Skeletal muscle cell (primary cell): ENCODE results near the gene LRRC53.

Experiments
- DNase-seq: peaks from one replicate; pipeline ENCODE4 v3.0.0-alpha.2; 2010; ENCODE audit warnings: low read depth
- H3K4me3 ChIP-seq: 2 replicates; pipeline ENCODE4 v1.5.1; 2011; ENCODE audit warnings: low read depth, mild to moderate bottlenecking, control low read depth, low read length, moderate library complexity

LRRC53 gene

DNA sequence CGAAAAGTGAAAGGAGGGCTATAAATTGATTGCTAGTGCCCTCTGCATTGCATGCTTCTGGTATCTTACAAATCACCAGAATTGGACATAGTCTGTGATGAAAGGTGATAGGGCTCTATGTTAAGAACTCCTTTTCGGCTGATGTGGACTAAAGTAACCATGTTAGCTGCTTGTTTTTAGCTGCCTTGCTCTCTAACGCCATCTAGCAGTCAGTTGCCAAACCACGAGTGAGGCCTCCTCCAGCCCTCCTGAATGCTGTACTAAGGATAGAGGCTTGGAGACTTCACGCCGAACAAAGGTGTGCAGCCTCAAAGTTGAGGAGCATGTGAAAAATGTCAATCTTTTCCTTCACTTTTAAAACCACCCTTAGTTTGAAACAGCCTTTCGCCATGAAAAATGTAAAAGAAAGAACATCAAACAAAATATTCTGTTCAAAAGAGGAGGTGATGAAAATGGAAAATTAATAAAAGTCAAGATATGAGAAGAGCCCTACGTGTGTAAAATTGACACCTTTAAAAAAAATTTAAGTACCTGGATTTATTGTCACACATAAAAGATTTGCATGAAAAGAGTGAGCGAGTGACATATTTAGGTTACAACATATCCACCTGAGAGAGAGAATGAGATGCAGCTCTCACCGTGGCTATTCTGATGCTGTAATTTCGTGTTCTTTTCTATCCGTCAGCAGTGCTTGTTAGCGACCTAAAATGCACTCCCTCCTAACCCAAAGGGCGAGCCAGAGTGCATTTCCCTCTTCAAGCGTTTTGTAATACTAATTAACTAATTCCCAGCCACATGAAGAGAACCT lies 8.1 kb downstream of the LRRC53 start:
- H3K4me3 ChIP-seq: no peak overlapping the region
- peak; percentile 9 for DNase-seq

- no peak overlapping the region for H3K4me3 ChIP-seq
- DNase-seq: no peak
Observed at GRCh38 chr1:74502858-74503257, 9.6 kb downstream of the LRRC53 start.

- no peak overlapping the region for H3K4me3 ChIP-seq
- DNase-seq: peak; percentile 15
Observed at GRCh38 chr1:74502432-74502831, 10.0 kb downstream of the LRRC53 start.

DNA sequence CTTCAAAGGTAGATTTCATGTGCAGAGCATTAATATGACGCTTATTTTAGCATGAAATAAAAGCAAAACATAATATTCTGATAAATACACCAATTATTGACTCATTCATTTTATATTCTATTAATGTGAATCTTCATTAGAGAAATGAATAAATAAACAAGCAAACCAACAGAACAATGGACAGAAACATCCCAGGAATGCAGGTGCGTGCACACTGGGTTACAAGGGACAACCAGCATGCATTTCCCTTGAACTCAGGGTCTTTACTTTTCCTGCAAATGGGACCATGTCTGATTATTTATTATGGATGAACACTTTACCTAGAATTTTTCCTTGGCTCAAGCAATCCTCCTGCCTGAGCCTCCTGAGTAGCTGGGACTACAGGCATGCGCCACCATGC lies 13.5 kb downstream of the LRRC53 start:
- H3K4me3 ChIP-seq: no peak overlapping the region
- DNase-seq: no peak

- DNase-seq: no peak
- H3K4me3 ChIP-seq: no peak overlapping the region
Observed at GRCh38 chr1:74496669-74497068, 15.7 kb downstream of the LRRC53 start.

GRCh38 chr1:74486036-74486435 lies 26.4 kb downstream of the LRRC53 start:
- DNase-seq: no peak
- H3K4me3 ChIP-seq: no peak overlapping the region

- DNase-seq: no peak
- no peak overlapping the region for H3K4me3 ChIP-seq
Observed at GRCh38 chr1:74485622-74486021, 26.8 kb downstream of the LRRC53 start.

GRCh38 chr1:74481607-74482006 lies 30.8 kb downstream of the LRRC53 start:
- DNase-seq: no peak
- H3K4me3 ChIP-seq: no peak overlapping the region

- no peak for DNase-seq
- no peak overlapping the region for H3K4me3 ChIP-seq
Observed at GRCh38 chr1:74480068-74480467, 32.3 kb downstream of the LRRC53 start.

- no peak for DNase-seq
- H3K4me3 ChIP-seq: no peak overlapping the region
Observed at GRCh38 chr1:74478979-74479378, 33.4 kb downstream of the LRRC53 start.

- H3K4me3 ChIP-seq: no peak overlapping the region
- no peak for DNase-seq
Observed at GRCh38 chr1:74474585-74474984, 37.8 kb downstream of the LRRC53 start.

- no peak overlapping the region for H3K4me3 ChIP-seq
- DNase-seq: no peak
Observed at GRCh38 chr1:74471470-74471869, 40.9 kb downstream of the LRRC53 start.

- H3K4me3 ChIP-seq: no peak overlapping the region
- no peak for DNase-seq
Observed at GRCh38 chr1:74470936-74471335, 41.5 kb downstream of the LRRC53 start.

DNA sequence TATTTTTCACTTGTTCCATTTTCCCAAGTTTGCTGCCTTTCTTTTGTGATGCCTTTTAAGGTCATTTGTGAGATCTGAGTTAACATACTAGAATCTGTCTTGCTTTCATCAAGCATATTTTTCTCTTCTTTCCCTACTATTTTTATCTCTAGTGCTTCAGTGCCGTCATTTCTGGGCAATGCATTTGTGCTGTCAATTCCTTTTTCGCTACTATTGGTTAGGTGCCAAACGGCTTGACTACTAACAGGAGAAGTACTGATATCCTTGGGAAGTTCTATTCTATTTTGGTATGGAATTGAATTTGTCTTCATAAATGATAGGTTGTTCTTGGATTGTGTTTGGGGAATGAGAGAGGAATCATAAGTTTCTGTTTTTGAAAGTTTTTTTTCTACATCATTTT lies 42.2 kb downstream of the LRRC53 start:
- H3K4me3 ChIP-seq: no peak overlapping the region
- DNase-seq: no peak

DNA sequence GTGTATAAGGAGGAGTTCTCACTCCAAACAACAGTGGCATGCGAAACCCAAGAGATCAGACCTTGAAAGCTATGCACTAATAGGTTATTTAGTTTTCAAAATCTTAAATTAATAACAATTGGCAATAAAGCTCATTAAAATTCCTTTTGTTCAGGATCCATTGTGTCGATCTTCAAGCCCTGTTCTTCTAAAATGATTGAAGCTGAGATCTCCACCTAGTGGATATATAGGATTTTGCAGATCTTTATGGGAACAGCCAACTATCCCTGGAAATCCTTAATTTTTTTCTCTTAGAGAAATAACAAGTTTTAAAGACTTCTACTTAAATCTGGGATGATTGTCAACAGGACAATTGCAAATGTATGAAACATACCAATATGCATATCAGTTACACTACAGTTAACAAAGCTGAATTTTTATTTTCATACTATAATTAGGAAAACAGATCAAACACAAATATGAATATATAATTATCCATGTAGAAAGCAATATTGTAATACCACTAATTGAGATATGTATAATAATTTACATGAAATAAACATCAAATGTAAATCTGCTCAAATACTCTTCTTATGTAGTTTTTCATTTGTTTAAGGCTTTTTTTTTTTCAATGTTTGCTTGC lies 43.3 kb downstream of the LRRC53 start:
- no peak overlapping the region for H3K4me3 ChIP-seq
- no peak for DNase-seq

DNA sequence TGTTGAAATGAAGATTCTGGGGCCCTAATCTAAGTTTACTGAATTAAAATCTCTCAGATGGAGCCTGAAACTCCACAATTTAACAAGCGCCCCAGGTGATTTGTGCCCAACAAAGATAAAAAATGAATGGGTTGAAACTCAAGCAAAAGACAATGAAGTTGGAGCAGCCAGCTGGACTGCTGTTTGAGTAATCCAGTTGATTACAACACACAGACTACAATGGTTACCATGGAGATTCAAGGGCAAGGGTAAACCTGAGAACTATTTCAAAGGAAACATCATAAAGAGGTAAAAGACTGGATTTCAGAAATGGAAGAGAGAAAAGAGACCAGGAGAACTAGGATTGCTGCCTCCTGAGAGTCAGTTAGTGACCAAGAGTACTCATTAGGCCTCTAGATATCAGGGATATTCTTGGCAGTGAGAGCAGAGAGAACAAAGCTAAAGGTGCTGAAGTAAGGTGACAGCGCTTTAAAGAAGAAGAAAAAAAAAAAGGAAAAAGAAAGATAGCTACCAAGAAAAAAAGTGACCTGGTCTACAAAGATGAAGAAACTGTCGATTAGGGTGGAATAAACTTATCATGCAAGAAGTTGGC lies 44.5 kb downstream of the LRRC53 start:
- no peak overlapping the region for H3K4me3 ChIP-seq
- no peak for DNase-seq

- DNase-seq: no peak
- H3K4me3 ChIP-seq: no peak overlapping the region
Observed at GRCh38 chr1:74465193-74465681, 47.2 kb downstream of the LRRC53 start.

DNA sequence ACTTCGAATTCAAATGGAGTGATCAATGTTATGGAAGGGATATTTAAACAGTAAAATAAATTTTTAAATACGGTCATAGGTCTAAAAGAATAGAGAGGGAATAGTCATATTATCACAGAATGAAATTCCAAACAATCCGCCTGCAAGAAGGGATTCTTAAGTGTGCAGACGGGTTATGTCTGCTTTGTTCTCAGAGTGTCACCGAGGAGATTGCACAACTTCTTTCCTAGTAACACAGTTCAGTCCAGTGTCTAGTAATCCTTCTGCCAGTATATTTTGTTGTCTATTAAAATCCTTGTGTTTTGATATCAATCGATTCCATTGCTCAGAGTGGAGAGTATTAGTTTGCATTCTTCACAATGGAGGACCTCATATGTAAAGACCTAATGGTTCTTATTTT lies 48.4 kb downstream of the LRRC53 start:
- DNase-seq: no peak
- H3K4me3 ChIP-seq: no peak overlapping the region

DNA sequence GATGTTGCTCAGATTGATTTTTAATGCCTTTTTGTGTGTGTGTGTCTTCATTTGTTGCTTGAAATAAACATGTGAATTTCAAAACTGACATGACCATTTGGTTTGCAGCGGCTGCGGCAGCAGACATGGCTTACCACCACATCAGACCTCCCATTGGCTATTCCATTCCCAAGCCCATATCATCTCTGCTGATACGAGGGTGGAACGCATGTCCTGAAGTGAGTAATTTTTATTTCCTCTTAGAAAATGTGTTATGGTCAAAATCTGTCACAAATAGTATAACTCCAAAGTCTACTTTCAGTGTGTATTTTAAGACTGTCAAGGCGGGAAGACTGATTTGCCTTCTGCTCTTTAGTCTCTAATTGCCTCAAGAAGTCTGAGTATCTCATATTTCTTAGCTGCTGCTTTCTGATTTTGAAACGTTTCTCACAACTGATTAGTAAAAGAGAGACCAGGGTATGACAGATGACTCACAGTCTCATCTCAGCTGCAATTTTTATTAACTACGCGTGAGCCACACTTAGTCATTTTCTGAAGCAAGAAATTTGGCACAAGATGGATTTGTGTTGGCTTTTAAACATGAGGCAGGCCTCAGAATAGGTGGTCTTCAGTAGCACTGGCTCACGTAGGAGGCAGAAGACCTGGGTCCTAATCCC lies 49.0 kb downstream of the LRRC53 start:
- no peak overlapping the region for H3K4me3 ChIP-seq
- peak; percentile 37 for DNase-seq

- no peak for DNase-seq
Observed at GRCh38 chr1:74457253-74457652, 55.2 kb downstream of the LRRC53 start.

More at GRCh38 chr1:74457253-74457652, 55.2 kb downstream of the LRRC53 start:
- H3K4me3 ChIP-seq: no peak overlapping the region
